Left lung (tissue), 10 donors: ENCODE data around the gene RBPJL. TPM values are rescaled to one million over a fixed set of nuclear protein-coding genes. Genes with fewer than 3 reads are reported as not detected.

Experiments used
- ATAC-seq: fragments of 200-7000 bp; cut with Tn5 transposase; one replicate; pipeline ENCODE4 v1.9.1; 2020; ENCODE audit warnings: moderate library complexity
- DNase-seq, 4 donors: peaks; one replicate each; pipeline ENCODE4 v3.0.0-alpha.2; 2013 to 2020
- H3K27ac ChIP-seq, 2 donors: fragments of 200-600 bp; sonication (generic) in 1 of 2; one replicate each; pipeline versions ENCODE4 v1.5.0 to v1.8.0; 2020 to 2021
- H3K27me3 ChIP-seq, 2 donors: fragments of 200-600 bp; sonication (generic) in 1 of 2; one replicate each; pipeline versions ENCODE4 v1.5.0 to v1.8.0; 2020 to 2021
- H3K36me3 ChIP-seq, 2 donors: fragments of 200-600 bp; sonication (generic) in 1 of 2; one replicate each; pipeline versions ENCODE4 v1.5.0 to v1.8.0; 2020 to 2021
- H3K4me1 ChIP-seq, 2 donors: fragments of 200-600 bp; one replicate each; pipeline ENCODE4 v1.8.0; 2021
- H3K4me3 ChIP-seq, 2 donors: fragments of 200-600 bp; sonication (generic) in 1 of 2; one replicate each; pipeline versions ENCODE4 v1.5.0 to v1.8.0; 2020 to 2021; ENCODE audit warnings: mild to moderate bottlenecking in 1 of 2
- H3K9me3 ChIP-seq, 2 donors: fragments of 200-600 bp; sonication (generic) in 1 of 2; one replicate each; pipeline versions ENCODE4 v1.5.0 to v1.8.0; 2020 to 2021
- intact Hi-C, 2 donors: fragments of 100-400 bp; cut with DNase I; formaldehyde crosslinking; loops; one replicate each; pipeline versions ENCODE4 v1.11.2 to v1.14.2; 2022
- polyA plus RNA-seq, 6 donors: library from polyadenylated mRNA; unstranded; fragments of 120-200 nt; gene quantifications; one replicate each; pipeline ENCODE4 v1.2.1, GENCODE V29; 2013; ENCODE audit not compliant: insufficient read length in 6 of 6
- total RNA-seq, 2 donors: library from RNA; stranded (reverse); fragmentation: NEBNext Ultra II Directional; extraction: Animal tissue kit (Norgen Biotek cat#: 25700); gene quantifications; one replicate each; pipeline ENCODE4 v1.2.1, GENCODE V29; 2021
- TF ChIP-seq, protein P1 (sequence below), 2 donors: fragments of 200-600 bp; sonication (generic) in 1 of 2; IDR thresholded peaks; one replicate each; pipeline versions ENCODE4 v1.5.0 to v1.8.0; 2021; ENCODE audit warnings: antibody characterized with exemption in 2 of 2
- donor health status: DM: no; HTN: yes; CAD: no.
- donor health status: DM: no; HTN: no; CAD: no.

RBPJL gene
- total and polyA plus RNA-seq, 8 donors, result not detected

- Histone ChIP-seq H3K9me3 (no peaks in the 10 kb centered on the region), H3K36me3 (peaks cover 0 to 29% of the 10 kb centered on the region in 2 donors), H3K4me1 (peaks cover 16 to 67% of the 10 kb centered on the region in 2 donors), H3K4me3 (no peak overlapping the region), H3K27me3 (no peaks in the 10 kb centered on the region), H3K27ac (no peak overlapping the region)
- intact Hi-C loops, result no loop called here
- TF ChIP-seq, protein P1, sequence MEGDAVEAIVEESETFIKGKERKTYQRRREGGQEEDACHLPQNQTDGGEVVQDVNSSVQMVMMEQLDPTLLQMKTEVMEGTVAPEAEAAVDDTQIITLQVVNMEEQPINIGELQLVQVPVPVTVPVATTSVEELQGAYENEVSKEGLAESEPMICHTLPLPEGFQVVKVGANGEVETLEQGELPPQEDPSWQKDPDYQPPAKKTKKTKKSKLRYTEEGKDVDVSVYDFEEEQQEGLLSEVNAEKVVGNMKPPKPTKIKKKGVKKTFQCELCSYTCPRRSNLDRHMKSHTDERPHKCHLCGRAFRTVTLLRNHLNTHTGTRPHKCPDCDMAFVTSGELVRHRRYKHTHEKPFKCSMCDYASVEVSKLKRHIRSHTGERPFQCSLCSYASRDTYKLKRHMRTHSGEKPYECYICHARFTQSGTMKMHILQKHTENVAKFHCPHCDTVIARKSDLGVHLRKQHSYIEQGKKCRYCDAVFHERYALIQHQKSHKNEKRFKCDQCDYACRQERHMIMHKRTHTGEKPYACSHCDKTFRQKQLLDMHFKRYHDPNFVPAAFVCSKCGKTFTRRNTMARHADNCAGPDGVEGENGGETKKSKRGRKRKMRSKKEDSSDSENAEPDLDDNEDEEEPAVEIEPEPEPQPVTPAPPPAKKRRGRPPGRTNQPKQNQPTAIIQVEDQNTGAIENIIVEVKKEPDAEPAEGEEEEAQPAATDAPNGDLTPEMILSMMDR (IDR thresholded peaks at IDR 0.05), result no peak
- DNase-seq (no peak), ATAC-seq (no peak)
These were observed 59.6 kb downstream of the RBPJL start for GRCh38 chr20:45366192-45366591.

GRCh38 chr20:45366631-45367030 is 60.0 kb downstream of the RBPJL start:
- H3K4me1 ChIP-seq, result peaks cover 16 to 63% of the 10 kb centered on the region in 2 donors
- peak overlapping the region in 1 of 2 donors; percentile 66 for H3K27ac ChIP-seq
- intact Hi-C loops, result no loop called here
- DNase-seq (no peak), ATAC-seq (no peak)
- H3K27me3 ChIP-seq, result no peaks in the 10 kb centered on the region
- peaks cover 0 to 29% of the 10 kb centered on the region in 2 donors for H3K36me3 ChIP-seq
- H3K4me3 ChIP-seq, result no peak overlapping the region
- TF ChIP-seq, protein P1 (IDR thresholded peaks at IDR 0.05), result no peak
- no peaks in the 10 kb centered on the region for H3K9me3 ChIP-seq

DNA sequence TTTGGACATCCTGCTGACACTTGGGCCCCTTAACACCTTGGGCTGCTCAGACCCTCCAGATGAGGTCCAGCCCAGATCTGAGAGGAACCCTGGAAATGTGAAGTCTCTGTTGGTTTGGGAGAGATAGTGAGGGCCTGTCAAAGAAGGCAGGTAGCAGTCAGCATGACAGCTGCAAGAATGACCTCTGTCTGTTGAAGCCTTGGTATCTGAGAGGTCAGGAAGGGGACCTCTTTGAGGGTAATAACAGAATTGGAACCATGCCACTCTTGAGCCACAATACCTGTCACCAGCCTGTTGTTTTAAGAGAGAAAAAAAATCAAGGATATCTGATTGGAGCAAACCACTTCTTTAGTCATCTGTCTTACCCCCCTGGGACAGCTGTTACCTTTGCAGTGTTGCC is 60.5 kb downstream of the RBPJL start:
- H3K4me1 ChIP-seq, result peaks cover 16 to 61% of the 10 kb centered on the region in 2 donors
- intact Hi-C loops, result no loop called here
- DNase-seq (no peak), ATAC-seq (no peak)
- peak overlapping the region; percentile 2 to 66 for H3K27ac ChIP-seq
- H3K36me3 ChIP-seq, result peaks cover 0 to 29% of the 10 kb centered on the region in 2 donors
- no peaks in the 10 kb centered on the region for H3K9me3 ChIP-seq
- no peak overlapping the region for H3K4me3 ChIP-seq
- no peaks in the 10 kb centered on the region for H3K27me3 ChIP-seq
- TF ChIP-seq, protein P1 (IDR thresholded peaks at IDR 0.05), result no peak

Other genes starting within 250 kb of the RBPJL start
- gene KCNS1, start 205.7 kb upstream of the RBPJL start, total RNA-seq, result under 1 TPM; 0.97 to 0.99 TPM
- gene KCNS1, start 205.7 kb upstream of the RBPJL start, polyA plus RNA-seq, result under 1 TPM in 5 of 6 donors, not detected in 1; 0.05 to 0.10 (median 0.07) TPM
- under 1 TPM; 0.32 to 0.37 TPM for gene WFDC5, start 191.7 kb upstream of the RBPJL start, total RNA-seq
- not detected for gene WFDC5, start 191.7 kb upstream of the RBPJL start, polyA plus RNA-seq
- gene WFDC12, start 182.4 kb upstream of the RBPJL start, total RNA-seq, result under 1 TPM; 0.44 to 0.73 TPM
- gene WFDC12, start 182.4 kb upstream of the RBPJL start, polyA plus RNA-seq, result not detected
- gene PI3, start 131.9 kb upstream of the RBPJL start, total RNA-seq, result 100 to 1,000 TPM in 1 of 2 donors, 1 to 10 TPM in 1; 1.4 to 165 TPM
- gene PI3, start 131.9 kb upstream of the RBPJL start, polyA plus RNA-seq, result under 1 TPM in 1 of 6 donors, not detected in 5; 0.25 TPM
- under 1 TPM in 1 of 2 donors, not detected in 1; 0.31 TPM for gene SEMG1, start 99.8 kb upstream of the RBPJL start, total RNA-seq
- gene SEMG1, start 99.8 kb upstream of the RBPJL start, polyA plus RNA-seq, result not detected
- gene SEMG2, start 85.5 kb upstream of the RBPJL start, total RNA-seq, result not detected
- gene SEMG2, start 85.5 kb upstream of the RBPJL start, polyA plus RNA-seq, result not detected
- gene SLPI, start 52.3 kb upstream of the RBPJL start, total RNA-seq, result 100 to 1,000 TPM; 496 to 672 TPM
- gene SLPI, start 52.3 kb upstream of the RBPJL start, polyA plus RNA-seq, result 1 to 10 TPM; 1.9 to 5.8 (median 4.1) TPM
- gene MATN4, start 1.5 kb downstream of the RBPJL start, total RNA-seq, result under 1 TPM in 1 of 2 donors, not detected in 1; 0.23 TPM
- gene MATN4, start 1.5 kb downstream of the RBPJL start, polyA plus RNA-seq, result under 1 TPM in 3 of 6 donors, not detected in 3; 0.07 to 0.14 (median 0.11) TPM
- 100 to 1,000 TPM; 199 to 329 TPM for gene SDC4, start 41.6 kb downstream of the RBPJL start, total RNA-seq
- gene SDC4, start 41.6 kb downstream of the RBPJL start, polyA plus RNA-seq, result 100 to 1,000 TPM; 183 to 284 (median 206) TPM
- 10 to 100 TPM; 44.3 to 48.8 TPM for gene SYS1, start 56.3 kb downstream of the RBPJL start, total RNA-seq
- gene SYS1, start 56.3 kb downstream of the RBPJL start, polyA plus RNA-seq, result 10 to 100 TPM; 20.8 to 27.3 (median 23.1) TPM
- under 1 TPM in 1 of 2 donors, not detected in 1; 0.44 TPM for gene TP53TG5, start 71.5 kb downstream of the RBPJL start, total RNA-seq
- 1 to 10 TPM in 5 of 6 donors, under 1 TPM in 1; 1.00 to 2.0 (median 1.6) TPM for gene TP53TG5, start 71.5 kb downstream of the RBPJL start, polyA plus RNA-seq
- gene DBNDD2, start 101.4 kb downstream of the RBPJL start, total RNA-seq, result 10 to 100 TPM; 53.1 to 66.4 TPM
- gene DBNDD2, start 101.4 kb downstream of the RBPJL start, polyA plus RNA-seq, result 10 to 100 TPM; 18.9 to 22.9 (median 20.4) TPM
- gene PIGT, start 109.3 kb downstream of the RBPJL start, total RNA-seq, result 10 to 100 TPM; 85.7 to 90.9 TPM
- gene PIGT, start 109.3 kb downstream of the RBPJL start, polyA plus RNA-seq, result 10 to 100 TPM; 72.8 to 96.7 (median 79.9) TPM
- gene WFDC2, start 162.9 kb downstream of the RBPJL start, total RNA-seq, result 100 to 1,000 TPM; 232 to 258 TPM
- gene WFDC2, start 162.9 kb downstream of the RBPJL start, polyA plus RNA-seq, result 10 to 100 TPM; 28.7 to 40.9 (median 33.6) TPM
- not detected for gene SPINT3, start 208.8 kb downstream of the RBPJL start, total RNA-seq
- not detected for gene SPINT3, start 208.8 kb downstream of the RBPJL start, polyA plus RNA-seq
- not detected for gene WFDC6, start 232.6 kb downstream of the RBPJL start, total RNA-seq
- gene WFDC6, start 232.6 kb downstream of the RBPJL start, polyA plus RNA-seq, result not detected
- gene EPPIN, start 240.6 kb downstream of the RBPJL start, total RNA-seq, result not detected
- under 1 TPM; 0.10 to 0.37 (median 0.20) TPM for gene EPPIN, start 240.6 kb downstream of the RBPJL start, polyA plus RNA-seq